Measurements from ENCODE around the gene KLK2. TPM values are rescaled to one million over a fixed set of nuclear protein-coding genes. Genes with fewer than 3 reads are reported as not detected.

The KLK2 gene
- total RNA-seq, 4 donors from 2014 or later, result not detected

- no peak for TF ChIP-seq CTCF (IDR thresholded peaks at IDR 0.05)
- DNase-seq (ENCODE audit: low spot score) (no peak), ATAC-seq (ENCODE audit: low FRiP score) (no peak)
Measured at GRCh38 chr19:50898018-50898417, 24.8 kb downstream of the KLK2 start.

- ATAC-seq (ENCODE audit: low FRiP score) (no peak), DNase-seq (ENCODE audit: low spot score) (no peak)
- no peak for TF ChIP-seq CTCF (IDR thresholded peaks at IDR 0.05)
Measured at GRCh38 chr19:50899569-50899968, 26.3 kb downstream of the KLK2 start.

- DNase-seq (ENCODE audit: low spot score), result no peak
- no peak for ATAC-seq (ENCODE audit: low FRiP score)
- TF ChIP-seq CTCF (IDR thresholded peaks at IDR 0.05), result no peak
Measured at GRCh38 chr19:50902640-50903039, 29.4 kb downstream of the KLK2 start.

- DNase-seq (ENCODE audit: low spot score), result no peak
- TF ChIP-seq CTCF (IDR thresholded peaks at IDR 0.05), result no peak
- no peak for ATAC-seq (ENCODE audit: low FRiP score)
Measured at GRCh38 chr19:50906217-50906616, 33.0 kb downstream of the KLK2 start.

- no peak for ATAC-seq (ENCODE audit: low FRiP score)
Measured at GRCh38 chr19:50908336-50908735, 35.1 kb downstream of the KLK2 start.

GRCh38 chr19:50909240-50910070, 36.2 kb downstream of the KLK2 start:
- ATAC-seq (ENCODE audit: low FRiP score) (peak; percentile 60), DNase-seq (ENCODE audit: low spot score) (no peak)
- no peak for TF ChIP-seq CTCF (IDR thresholded peaks at IDR 0.05)

More at GRCh38 chr19:50908336-50908735, 35.1 kb downstream of the KLK2 start:
- TF ChIP-seq CTCF (IDR thresholded peaks at IDR 0.05), result no peak
- no peak for DNase-seq (ENCODE audit: low spot score)

- no peak for TF ChIP-seq CTCF (IDR thresholded peaks at IDR 0.05)
- DNase-seq (ENCODE audit: low spot score) (no peak), ATAC-seq (ENCODE audit: low FRiP score) (no peak)
Measured at GRCh38 chr19:50910722-50911121, 37.5 kb downstream of the KLK2 start.
